Esophagus squamous epithelium (tissue), 4 donors: Measurements from ENCODE around the gene DENND2A.

Source experiments
- CTCF ChIP-seq, 6 experiments: fragments of 450-650 bp in 4 of 6; fragments of 200-600 bp in 2 of 6; sonication (generic) in 2 of 6; IDR thresholded peaks; one replicate each; pipeline ENCODE4 v1.5.1; 2016 to 2019; ENCODE audit warnings: antibody characterized with exemption in 6 of 6, mild to moderate bottlenecking in 4 of 6, moderate library complexity in 4 of 6
- POLR2A ChIP-seq, 4 donors: fragments of 450-650 bp; IDR thresholded peaks; one replicate each; pipeline ENCODE4 v1.6.1; 2017; ENCODE audit warnings: antibody characterized with exemption in 4 of 4, mild to moderate bottlenecking in 4 of 4, moderate library complexity in 3 of 4

- TF ChIP-seq CTCF (IDR thresholded peaks at IDR 0.05) (no peak), POLR2A (IDR thresholded peaks at IDR 0.05) (no peak)
These were observed 40.3 kb upstream of the DENND2A start for GRCh38 chr7:140680886-140681285.
